ENCODE results near the gene CACNA1C.

The CACNA1C gene

GRCh38 chr12:2282318-2282717, 229.5 kb downstream of the CACNA1C start:
- no peak for DNase-seq (ENCODE audit: low read depth in 2 of 2)

- DNase-seq (ENCODE audit: low read depth in 2 of 2): no peak
Measured at GRCh38 chr12:2283480-2283879, 230.7 kb downstream of the CACNA1C start.

DNA sequence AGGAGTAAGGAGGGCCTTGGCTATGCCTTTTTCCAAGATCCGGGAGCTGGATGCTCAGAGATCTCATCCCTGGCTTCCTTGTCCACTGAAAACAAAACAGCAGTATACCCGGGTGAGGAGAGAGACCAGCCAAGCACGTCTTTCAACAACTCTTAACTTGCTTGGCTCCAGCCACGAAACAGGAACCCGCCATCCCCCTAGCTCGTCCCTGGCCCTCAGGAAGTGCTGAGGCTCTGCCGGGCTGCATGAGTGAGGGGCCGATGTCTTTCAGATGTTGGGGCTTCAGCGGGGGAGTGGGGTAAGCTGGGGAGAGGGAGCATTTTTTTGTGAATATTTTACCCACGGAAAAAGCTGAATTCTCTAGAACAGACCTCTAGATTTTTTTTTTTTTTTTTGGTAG, 231.1 kb downstream of the CACNA1C start:
- DNase-seq (ENCODE audit: low read depth in 2 of 2): no peak

DNA sequence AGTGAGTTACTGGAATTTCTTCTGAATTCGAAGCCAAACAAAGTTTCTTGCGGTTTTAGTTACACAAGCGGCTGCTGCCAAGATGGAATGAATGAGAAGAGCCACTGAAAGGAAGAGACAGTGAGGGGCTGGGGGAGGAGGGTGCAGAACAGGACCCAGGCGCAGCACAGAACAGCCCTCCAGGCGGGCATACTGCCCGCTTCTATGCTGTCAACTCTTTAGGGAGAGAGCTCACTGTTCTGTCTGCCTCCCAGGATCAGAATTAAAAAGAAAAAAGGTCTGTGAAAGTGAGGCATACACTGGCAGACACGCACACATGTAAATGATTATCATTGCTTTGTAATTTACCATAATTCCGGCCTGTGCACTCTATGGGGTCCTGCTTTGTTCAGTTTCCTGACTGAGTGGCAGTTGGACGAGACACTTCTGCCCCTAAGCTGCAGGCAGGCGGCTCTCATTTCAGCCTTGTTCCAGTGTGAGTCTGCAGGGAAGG, 231.6 kb downstream of the CACNA1C start:
- no peak for DNase-seq (ENCODE audit: low read depth in 2 of 2)

DNA sequence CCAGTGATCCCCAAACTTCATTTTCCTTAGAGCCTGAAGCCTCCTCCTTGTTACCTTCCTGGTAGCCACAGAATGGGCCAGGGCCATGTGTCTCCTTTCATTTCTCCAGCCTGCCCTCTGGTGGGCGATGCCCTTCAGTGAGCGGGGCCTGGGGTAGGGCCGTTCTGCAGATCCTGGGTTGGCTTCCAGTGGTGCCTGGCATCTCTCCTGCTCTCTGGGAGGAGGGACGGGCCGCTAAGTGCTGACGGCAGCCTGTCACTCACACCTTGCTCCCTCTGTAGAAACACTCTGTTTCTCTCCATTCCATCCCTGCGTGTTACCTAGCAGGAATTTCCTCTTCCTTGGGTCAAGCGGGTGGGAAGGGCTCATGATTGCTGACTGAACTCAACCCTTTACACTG, 232.1 kb downstream of the CACNA1C start:
- no peak for DNase-seq (ENCODE audit: low read depth in 2 of 2)

DNA sequence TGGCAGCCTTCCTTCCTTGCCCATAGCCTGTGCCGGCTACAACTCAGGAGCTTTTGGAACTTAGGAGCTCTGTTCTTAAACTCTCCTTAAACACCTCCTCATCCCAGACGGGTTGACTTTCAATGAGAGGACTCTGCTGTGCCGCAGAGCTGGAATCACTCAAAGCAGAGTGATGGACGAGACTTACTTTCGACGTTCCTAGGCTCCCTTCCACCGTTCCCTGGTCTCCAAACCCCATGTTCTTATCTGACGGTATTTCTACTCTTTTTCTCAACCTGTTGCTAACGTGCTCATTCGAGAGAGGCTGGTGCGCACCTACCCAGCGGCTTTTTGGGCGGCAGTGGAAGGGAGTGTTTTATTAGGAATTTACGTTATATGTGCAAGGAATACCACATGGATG, 232.7 kb downstream of the CACNA1C start:
- DNase-seq (ENCODE audit: low read depth in 2 of 2): no peak

DNA sequence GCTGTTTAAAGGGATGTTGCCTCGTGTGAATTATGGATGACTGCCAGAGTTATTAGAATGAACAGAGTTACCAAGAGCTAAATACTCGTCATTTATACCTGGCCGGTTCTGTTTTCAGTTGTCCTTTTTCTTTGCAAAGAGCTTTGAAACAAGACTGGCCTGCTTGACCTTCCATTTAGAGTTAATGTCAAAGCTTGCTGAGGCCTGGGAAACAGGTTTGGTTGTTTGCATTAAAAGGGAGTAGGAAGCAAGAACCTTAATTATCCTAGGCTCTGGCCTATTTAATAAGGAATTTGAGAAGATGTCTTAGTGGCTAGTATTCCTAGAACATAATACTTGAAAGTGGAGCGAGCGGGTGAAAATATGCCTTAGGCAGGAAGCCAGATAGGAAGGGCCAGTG, 233.3 kb downstream of the CACNA1C start:
- DNase-seq (ENCODE audit: low read depth in 2 of 2): no peak

DNA sequence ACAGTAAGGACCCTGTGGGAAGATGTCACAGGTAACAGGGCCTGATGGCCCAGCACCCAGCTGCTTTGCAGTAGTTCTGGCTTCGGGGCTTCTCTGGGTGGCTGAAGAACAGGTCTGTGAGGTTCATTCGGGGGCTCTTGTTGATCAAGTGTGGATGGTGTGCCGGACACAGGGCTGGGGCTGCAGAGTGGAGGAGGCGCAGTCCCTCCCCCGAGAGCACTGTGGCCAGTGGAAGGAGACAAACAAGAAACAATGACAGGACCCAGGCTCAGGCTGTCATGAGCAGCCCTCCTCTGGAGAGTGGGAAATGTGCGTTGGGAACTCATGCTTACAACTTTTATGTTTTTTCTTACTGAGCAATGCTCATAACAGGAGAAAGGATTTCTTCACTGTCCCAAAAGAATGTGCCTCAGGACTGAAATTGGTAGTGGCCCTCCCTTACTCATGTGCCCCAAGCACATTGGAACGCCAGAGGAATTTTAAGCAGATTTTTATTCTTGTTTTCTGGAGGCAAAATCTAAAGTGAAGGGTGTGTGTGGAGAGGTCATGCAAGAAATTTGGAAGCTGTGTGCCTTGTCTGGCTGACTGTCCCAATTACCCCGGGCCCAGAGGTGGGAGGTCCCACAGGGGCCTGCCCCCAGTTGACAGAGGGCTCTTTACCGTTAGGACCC, 233.8 kb downstream of the CACNA1C start:
- no peak for DNase-seq (ENCODE audit: low read depth in 2 of 2)

DNA sequence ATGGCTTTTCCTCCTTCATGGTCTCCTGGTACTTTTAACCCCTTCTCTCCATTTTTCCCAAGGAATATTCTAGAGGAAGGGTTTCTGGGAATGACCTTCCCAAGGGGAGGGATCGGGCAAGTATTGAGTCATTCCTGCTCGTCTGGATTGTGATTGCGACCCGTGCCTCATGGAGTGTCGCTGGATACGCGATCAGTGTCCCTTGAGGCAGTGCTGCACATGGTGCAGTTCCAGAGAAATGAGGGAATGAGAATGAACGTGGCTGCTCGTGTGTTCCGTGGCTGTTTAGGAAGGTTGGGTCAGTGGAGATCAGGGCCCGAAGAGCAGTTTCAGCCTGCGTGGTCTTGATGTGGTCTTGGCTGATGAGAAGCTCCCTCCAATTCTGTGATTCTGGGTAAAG, 234.4 kb downstream of the CACNA1C start:
- DNase-seq (ENCODE audit: low read depth in 2 of 2): no peak

GRCh38 chr12:2287589-2287988, 234.8 kb downstream of the CACNA1C start:
- DNase-seq (ENCODE audit: low read depth in 2 of 2): no peak

GRCh38 chr12:2288001-2288400, 235.2 kb downstream of the CACNA1C start:
- no peak for DNase-seq (ENCODE audit: low read depth in 2 of 2)

DNA sequence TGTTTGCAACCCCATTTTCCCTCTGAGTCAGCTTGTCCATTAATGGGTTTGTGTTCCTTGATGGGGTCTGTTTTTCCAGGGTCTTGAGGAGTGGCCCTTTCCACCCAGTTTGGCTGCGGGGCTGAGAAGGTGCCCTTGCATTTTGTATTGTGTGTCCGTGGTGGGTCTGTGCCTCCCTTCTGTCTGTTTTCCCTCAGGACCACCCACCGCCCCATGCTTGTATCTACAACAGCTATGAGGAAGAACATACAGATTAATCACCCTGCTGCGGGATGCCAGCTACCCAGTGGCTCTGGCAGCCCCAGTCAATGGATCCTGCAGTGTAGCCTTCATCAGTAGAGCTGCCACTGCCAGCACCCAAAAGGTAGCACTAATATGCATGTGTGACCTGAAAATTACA, 235.7 kb downstream of the CACNA1C start:
- no peak for DNase-seq (ENCODE audit: low read depth in 2 of 2)

GRCh38 chr12:2288875-2289274, 236.1 kb downstream of the CACNA1C start:
- no peak for DNase-seq (ENCODE audit: low read depth in 2 of 2)

DNA sequence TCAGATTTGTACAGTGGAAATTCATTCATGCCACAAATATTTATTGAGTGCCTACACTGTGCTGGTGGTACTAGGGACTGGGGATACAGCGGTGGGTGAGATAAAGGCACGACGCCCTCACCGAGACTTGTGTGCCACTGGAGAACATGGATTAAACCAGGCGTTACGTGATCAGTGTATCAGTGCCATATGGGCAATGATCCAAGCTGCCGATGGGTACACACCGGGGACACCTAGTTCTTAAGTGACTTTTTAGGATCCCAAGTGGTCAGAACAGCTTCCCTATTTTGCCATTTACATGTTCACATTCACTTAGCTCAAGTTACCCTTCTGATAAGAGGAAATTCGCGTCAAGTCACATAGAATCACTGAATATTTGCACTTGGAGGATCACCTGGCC, 236.7 kb downstream of the CACNA1C start:
- DNase-seq (ENCODE audit: low read depth in 2 of 2): no peak

- DNase-seq (ENCODE audit: low read depth in 2 of 2): no peak
Measured at GRCh38 chr12:2290091-2290490, 237.3 kb downstream of the CACNA1C start.

DNA sequence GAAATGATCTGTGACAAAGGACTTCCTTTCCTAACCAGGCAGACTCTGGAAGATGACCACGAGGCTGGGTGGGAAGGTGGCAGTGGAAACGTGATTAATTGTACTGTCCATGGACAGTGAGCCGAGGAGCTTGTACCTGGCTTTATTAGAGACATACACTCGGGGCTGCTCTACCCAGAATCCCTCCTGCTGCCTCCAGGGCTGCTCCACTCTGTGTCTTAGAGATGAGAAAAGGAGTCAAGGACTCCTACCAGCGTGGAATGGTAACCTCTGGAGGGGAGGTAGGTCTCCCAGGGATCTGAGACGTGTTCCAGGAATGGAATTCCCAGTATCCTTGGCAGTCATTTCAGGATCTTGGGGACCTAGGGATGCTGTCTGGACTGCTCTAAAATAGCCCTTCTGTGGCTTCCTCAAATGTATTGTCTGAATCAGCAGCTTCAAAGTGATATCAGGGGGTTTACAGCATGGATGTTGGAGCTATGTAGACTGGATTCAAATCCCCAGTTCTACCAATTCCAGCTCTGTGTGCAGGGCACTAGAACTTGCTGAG, 237.8 kb downstream of the CACNA1C start:
- DNase-seq (ENCODE audit: low read depth in 2 of 2): no peak

DNA sequence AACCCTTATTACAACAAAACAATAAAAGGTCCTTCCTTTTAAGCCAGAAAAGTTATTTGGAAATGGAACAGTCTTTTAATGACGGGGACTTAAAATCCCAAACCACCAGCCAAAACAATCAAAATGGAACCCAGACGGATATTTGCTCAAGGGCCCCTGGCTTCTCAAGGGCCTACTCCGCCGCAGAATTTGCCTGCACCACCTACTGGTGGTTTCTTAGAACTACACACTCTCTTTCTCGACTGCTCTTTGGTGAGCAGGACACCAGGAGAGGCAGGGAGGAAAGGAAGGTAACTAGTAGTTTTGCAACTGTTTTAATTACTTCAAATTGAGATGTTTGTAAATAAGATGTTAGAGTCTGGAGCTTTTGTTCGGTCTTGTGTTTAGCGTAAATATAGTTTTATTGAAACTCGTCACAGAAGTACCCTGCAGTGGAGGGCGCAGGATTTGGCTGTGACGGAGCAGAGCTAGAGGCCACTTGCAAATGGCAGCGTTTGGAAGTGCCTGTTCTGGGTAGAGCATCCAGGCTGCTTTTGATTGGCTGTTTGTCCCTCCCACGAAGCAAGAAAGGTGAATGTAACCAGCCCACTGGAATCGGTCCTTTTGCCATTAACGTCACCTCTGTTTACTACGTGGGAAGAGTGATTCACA, 238.5 kb downstream of the CACNA1C start:
- no peak for DNase-seq (ENCODE audit: low read depth in 2 of 2)

- DNase-seq (ENCODE audit: low read depth in 2 of 2): no peak
Measured at GRCh38 chr12:2291947-2292346, 239.2 kb downstream of the CACNA1C start.

DNA sequence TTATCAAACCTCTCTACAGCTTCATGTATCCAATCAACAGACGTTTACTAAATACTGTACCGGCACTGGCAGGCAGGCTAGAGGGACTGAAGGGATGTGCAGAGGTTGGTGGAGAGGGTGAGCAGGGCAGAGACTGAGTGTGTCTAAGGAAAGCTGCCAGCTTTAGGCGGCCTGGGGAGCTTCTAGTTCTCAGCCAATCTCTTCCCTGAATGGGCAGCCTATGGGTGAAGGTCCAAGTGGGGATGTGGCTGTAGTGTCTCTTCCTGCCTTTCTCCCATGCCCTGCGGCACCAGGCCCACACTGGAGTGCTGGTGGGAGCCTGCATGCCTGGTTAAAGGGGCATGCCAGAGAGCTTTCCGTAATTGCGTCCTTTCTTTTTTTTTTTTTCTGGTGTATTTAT, 239.8 kb downstream of the CACNA1C start:
- no peak for DNase-seq (ENCODE audit: low read depth in 2 of 2)

DNA sequence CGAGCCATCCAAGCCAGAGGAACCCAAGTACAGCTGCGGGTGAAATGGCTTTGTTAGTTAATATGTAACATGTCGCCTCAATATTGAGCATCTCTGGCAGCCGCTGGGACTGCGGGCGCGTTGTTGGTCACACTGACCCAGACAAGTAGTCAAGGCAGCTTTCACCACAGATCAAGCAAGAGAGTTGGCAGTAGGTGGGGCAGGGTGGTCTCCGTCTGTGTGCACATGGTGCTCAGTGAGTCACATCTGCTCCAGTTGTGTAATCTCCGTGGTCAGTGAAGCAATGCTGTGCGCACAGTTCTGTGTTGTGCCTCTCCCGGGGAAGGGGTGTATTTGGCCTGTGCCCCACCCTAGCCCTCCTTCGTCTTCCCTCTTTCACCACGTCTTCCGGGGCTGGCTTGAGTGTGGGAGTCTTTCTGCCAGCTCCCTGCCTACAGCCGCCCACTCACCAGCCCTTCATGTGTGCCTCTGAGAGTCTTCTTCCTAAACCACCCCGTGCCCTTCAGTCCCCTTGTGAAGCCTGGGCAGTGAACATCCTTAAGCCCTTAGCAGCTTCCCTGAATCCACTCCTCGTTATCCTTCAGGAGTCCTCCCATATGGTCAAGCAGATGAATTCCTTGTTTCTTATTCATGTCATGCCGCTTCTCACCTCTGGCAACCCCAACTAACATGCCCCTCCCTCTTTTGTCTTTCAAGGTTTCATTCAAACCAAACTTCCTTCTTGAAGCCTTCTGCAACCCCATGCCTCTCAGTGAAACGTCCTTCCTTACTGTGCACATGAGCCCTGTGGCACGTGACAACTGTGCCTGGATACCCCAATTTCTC, 242.1 kb downstream of the CACNA1C start:
- DNase-seq (ENCODE audit: low read depth in 2 of 2): no peak

- no peak for DNase-seq (ENCODE audit: low read depth in 2 of 2)
Measured at GRCh38 chr12:2295941-2296461, 243.2 kb downstream of the CACNA1C start.

GRCh38 chr12:2297004-2297403, 244.2 kb downstream of the CACNA1C start:
- no peak for DNase-seq (ENCODE audit: low read depth in 2 of 2)

Measured in stimulated activated CD8-positive, alpha-beta memory T cell treated with anti-CD3 and anti-CD28 coated beads, Interleukin-2, amount 100 ng/mL, for 1 hour (primary cell).